WTC11 (cell line): Measurements from ENCODE around the gene ARTN. TPM values are rescaled to one million over a fixed set of nuclear protein-coding genes. Genes with fewer than 3 reads are reported as not detected.
A peak's percentile ranks its signal among the peaks of the same experiment; 100 is the strongest.

Experiments
- ATAC-seq: fragments of 200-7000 bp; cut with Tn5 transposase; 2 replicates; pipeline ENCODE4 v1.10.0; 2021; ENCODE audit warnings: mild to moderate bottlenecking, moderate library complexity
- CTCF ChIA-PET: fragments of 300-600 bp; sonication (Branson Sonifier 250); formaldehyde crosslinking; loops from one replicate; lab custom pipeline; 2021; ENCODE audit warnings: antibody characterized with exemption; lab: Charles Lee
- POLR2A ChIA-PET: fragments of 350-600 bp; sonication (Branson Sonifier 250); formaldehyde crosslinking; loops from one replicate; lab custom pipeline; 2021; ENCODE audit warnings: antibody characterized with exemption; lab: Charles Lee
- DNase-seq: peaks from one replicate; pipeline ENCODE4 v3.0.0; 2021; ENCODE audit warnings: low spot score
- H3K27ac Mint-ChIP-seq: 2 replicates; pipeline ENCODE4 v1.8.0; 2021; ENCODE audit warnings: mixed read lengths
- H3K27me3 Mint-ChIP-seq: 2 replicates; pipeline ENCODE4 v1.8.0; 2021; ENCODE audit warnings: low read depth, mild to moderate bottlenecking, moderate library complexity, mixed read lengths
- H3K36me3 Mint-ChIP-seq: 2 replicates; pipeline ENCODE4 v1.8.0; 2021; ENCODE audit warnings: mixed read lengths
- H3K4me1 Mint-ChIP-seq: 2 replicates; pipeline ENCODE4 v1.8.0; 2022; ENCODE audit warnings: mixed read lengths
- H3K4me3 Mint-ChIP-seq: 2 replicates; pipeline ENCODE4 v1.8.0; 2021; ENCODE audit warnings: mild to moderate bottlenecking, moderate library complexity, mixed read lengths
- H3K9me3 Mint-ChIP-seq: 2 replicates; pipeline ENCODE4 v1.8.0; 2021; ENCODE audit warnings: mixed read lengths
- ETV6 ChIP-seq: sonication (generic); formaldehyde crosslinking; IDR thresholded peaks from 2 replicates; pipeline ENCODE4 v1.8.1; 2022; ENCODE audit warnings: mild to moderate bottlenecking, missing genetic modification reagents
- FOXJ3 ChIP-seq: sonication (generic); formaldehyde crosslinking; IDR thresholded peaks from 2 replicates; pipeline ENCODE4 v1.9.0; 2021; ENCODE audit warnings: missing genetic modification reagents, mild to moderate bottlenecking, borderline replicate concordance
- FOXP4 ChIP-seq: sonication (generic); formaldehyde crosslinking; IDR thresholded peaks from 2 replicates; pipeline ENCODE4 v1.8.0; 2022; ENCODE audit warnings: mild to moderate bottlenecking, missing genetic modification reagents
- GABPB1 ChIP-seq: sonication (generic); formaldehyde crosslinking; IDR thresholded peaks from 2 replicates; pipeline ENCODE4 v1.8.1; 2023; ENCODE audit warnings: mild to moderate bottlenecking, missing genetic modification reagents
- GRHL2 ChIP-seq: fragments of 250-450 bp; sonication (Bioruptor Pico); IDR thresholded peaks from 2 replicates; pipeline ENCODE4 v1.8.0; 2022; ENCODE audit warnings: mild to moderate bottlenecking, moderate library complexity; ENCODE audit not compliant: insufficient replicate concordance, severe bottlenecking
- HMGA2 ChIP-seq: fragments of 250-450 bp; sonication (Bioruptor Pico); IDR thresholded peaks from 2 replicates; pipeline ENCODE4 v1.4.0; 2021; ENCODE audit warnings: mild to moderate bottlenecking, moderate library complexity
- JAZF1 ChIP-seq: fragments of 250-450 bp; sonication (Bioruptor Pico); IDR thresholded peaks from 2 replicates; pipeline ENCODE4 v1.9.0; 2021; ENCODE audit warnings: moderate library complexity, mild to moderate bottlenecking, inconsistent platforms
- JUN ChIP-seq: sonication (generic); formaldehyde crosslinking; IDR thresholded peaks from 2 replicates; pipeline ENCODE4 v1.8.0; 2023; ENCODE audit warnings: mild to moderate bottlenecking, missing genetic modification reagents
- KAT7 ChIP-seq: sonication (generic); formaldehyde crosslinking; IDR thresholded peaks from 2 replicates; pipeline ENCODE4 v1.8.1; 2023; ENCODE audit warnings: missing genetic modification reagents, mild to moderate bottlenecking, borderline replicate concordance
- RELA ChIP-seq: sonication (generic); formaldehyde crosslinking; IDR thresholded peaks from 2 replicates; pipeline ENCODE4 v1.8.1; 2022; ENCODE audit warnings: missing genetic modification reagents, mild to moderate bottlenecking, borderline replicate concordance
- ZNF671 ChIP-seq: fragments of 250-450 bp; sonication (Bioruptor Pico); IDR thresholded peaks from 2 replicates; pipeline ENCODE4 v1.8.0; 2021; ENCODE audit warnings: mild to moderate bottlenecking
- total RNA-seq: library from RNA; stranded (reverse); gene quantifications from 3 replicates; pipeline ENCODE4 v1.2.3, GENCODE V29; 2021
- TF ChIP-seq, protein P1 (sequence below): fragments of 250-450 bp; sonication (Bioruptor Pico); IDR thresholded peaks from 2 replicates; pipeline ENCODE4 v1.9.0; 2021; ENCODE audit warnings: mild to moderate bottlenecking, borderline replicate concordance
- TF ChIP-seq, protein P2 (sequence below): sonication (generic); formaldehyde crosslinking; IDR thresholded peaks from 2 replicates; pipeline ENCODE4 v1.8.1; 2022; ENCODE audit warnings: mild to moderate bottlenecking, missing genetic modification reagents, moderate library complexity, borderline replicate concordance
- TF ChIP-seq, protein P3 (sequence below): sonication (generic); formaldehyde crosslinking; IDR thresholded peaks from 2 replicates; pipeline ENCODE4 v1.8.1; 2022; ENCODE audit warnings: mild to moderate bottlenecking, moderate library complexity, missing genetic modification reagents

The ARTN gene
- total RNA-seq, 1 experiment from 2014 or later, result 28.5 TPM

GRCh38 chr1:43913666-43914360, 19.8 kb upstream of the ARTN start:
- DNase-seq (no peak), ATAC-seq (peak; percentile 26; the same call in 1 of the 2 replicates)
- Mint-ChIP-seq H3K27ac (peak overlapping the region; percentile 46; the same call in 1 of the 2 replicates), H3K9me3 (no peaks in the 10 kb centered on the region), H3K27me3 (peaks cover 1% of the 10 kb centered on the region; the same call in 1 of the 2 replicates), H3K36me3 (no peaks in the 10 kb centered on the region)
- POLR2A ChIA-PET, result interaction anchor here (0.7 kb wide), 1 partner anchor 114 kb away, joined by 3 read pairs; no protein-coding TSS in a partner anchor
- CTCF ChIA-PET, result interaction anchor here (1.0 to 8.2 kb wide), 7 partner anchors 16 to 149 kb away, joined by 3 to 96 read pairs (median 5); partner anchors contain the start of gene ARTN
- TF ChIP-seq KAT7 (no peak), JUN (CRISPR knock-in tag) (no peak), HMGA2 (CRISPR knock-in tag) (no peak), ETV6 (CRISPR knock-in tag) (no peak)
- TF ChIP-seq, all 79 proteins: peak for 0
- no peak overlapping the region; the same call in 1 of the 2 replicates for H3K4me3 Mint-ChIP-seq
- peaks cover 32% of the 10 kb centered on the region for H3K4me1 Mint-ChIP-seq

DNA sequence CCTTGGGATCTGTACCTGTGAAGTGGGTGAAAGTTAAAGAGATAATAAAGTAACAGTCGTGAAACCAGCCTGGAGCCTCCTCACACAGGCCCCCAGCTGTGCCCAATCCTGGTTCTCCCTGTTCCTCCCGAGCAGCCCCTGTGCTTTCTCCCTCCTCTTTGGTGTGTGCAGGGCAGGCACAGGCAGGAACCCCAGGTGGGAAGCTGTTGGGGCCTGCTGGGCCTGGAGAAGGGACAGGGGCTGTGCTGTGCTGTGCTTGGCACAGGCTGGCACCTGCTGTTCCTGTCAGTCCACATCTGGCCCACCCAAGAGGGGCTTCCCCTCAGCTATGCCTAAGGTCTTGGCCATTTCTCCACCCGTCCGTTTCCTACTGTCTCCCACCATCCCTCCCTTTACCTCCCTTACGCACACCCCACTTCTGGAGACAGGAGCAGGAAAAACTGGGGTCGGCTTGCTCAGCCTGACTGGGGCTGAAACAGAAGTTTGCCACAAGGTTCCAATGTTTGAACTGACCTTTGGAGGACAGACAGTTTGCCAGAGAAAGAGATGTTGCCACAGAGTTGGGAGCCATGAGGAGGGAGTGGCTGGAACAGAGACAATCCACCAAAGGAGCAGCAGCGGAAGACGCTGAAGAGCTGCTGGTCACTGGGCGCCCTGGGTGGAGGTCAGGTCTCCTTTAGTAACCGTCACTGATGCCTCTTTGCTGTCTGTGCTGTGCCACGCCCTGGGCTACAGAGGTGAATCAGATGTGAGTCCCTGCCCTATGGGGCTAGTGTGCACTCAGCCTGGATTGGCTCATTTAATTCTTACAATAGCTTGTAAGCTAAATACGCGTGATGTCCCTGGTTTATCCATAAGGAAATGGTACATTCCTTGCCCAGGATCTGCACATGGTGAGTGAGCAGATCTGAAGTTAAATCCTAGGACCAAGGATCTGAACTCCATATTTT, 18.8 kb upstream of the ARTN start:
- no peak overlapping the region for H3K4me3 Mint-ChIP-seq
- H3K27ac Mint-ChIP-seq, result peak overlapping the region; percentile 22; the same call in 1 of the 2 replicates
- CTCF ChIA-PET, result interaction anchor here (1.0 to 8.2 kb wide), 5 partner anchors 15 to 152 kb away, joined by 3 to 96 read pairs (median 30); partner anchors contain the start of gene ARTN
- H3K4me1 Mint-ChIP-seq, result peaks cover 32% of the 10 kb centered on the region
- ATAC-seq (no peak), DNase-seq (no peak)
- TF ChIP-seq RELA (CRISPR knock-in tag), result no peak
- TF ChIP-seq JUN (CRISPR knock-in tag), result no peak
- TF ChIP-seq ETV6 (CRISPR knock-in tag), result no peak
- H3K27me3 Mint-ChIP-seq, result no peaks in the 10 kb centered on the region
- no peaks in the 10 kb centered on the region for H3K36me3 Mint-ChIP-seq
- POLR2A ChIA-PET, result no interaction called here
- H3K9me3 Mint-ChIP-seq, result no peaks in the 10 kb centered on the region

GRCh38 chr1:43919906-43920305, 13.7 kb upstream of the ARTN start:
- Mint-ChIP-seq H3K27ac (peak overlapping the region; percentile 28; the same call in 1 of the 2 replicates), H3K27me3 (no peaks in the 10 kb centered on the region; the same call in 1 of the 2 replicates), H3K4me3 (no peak overlapping the region), H3K4me1 (peaks cover 1% of the 10 kb centered on the region), H3K36me3 (no peaks in the 10 kb centered on the region), H3K9me3 (no peaks in the 10 kb centered on the region)
- DNase-seq (no peak), ATAC-seq (peak; percentile 56)
- TF ChIP-seq FOXJ3 (no peak), ZNF671 (CRISPR knock-in tag) (no peak)
- TF ChIP-seq, protein P1, sequence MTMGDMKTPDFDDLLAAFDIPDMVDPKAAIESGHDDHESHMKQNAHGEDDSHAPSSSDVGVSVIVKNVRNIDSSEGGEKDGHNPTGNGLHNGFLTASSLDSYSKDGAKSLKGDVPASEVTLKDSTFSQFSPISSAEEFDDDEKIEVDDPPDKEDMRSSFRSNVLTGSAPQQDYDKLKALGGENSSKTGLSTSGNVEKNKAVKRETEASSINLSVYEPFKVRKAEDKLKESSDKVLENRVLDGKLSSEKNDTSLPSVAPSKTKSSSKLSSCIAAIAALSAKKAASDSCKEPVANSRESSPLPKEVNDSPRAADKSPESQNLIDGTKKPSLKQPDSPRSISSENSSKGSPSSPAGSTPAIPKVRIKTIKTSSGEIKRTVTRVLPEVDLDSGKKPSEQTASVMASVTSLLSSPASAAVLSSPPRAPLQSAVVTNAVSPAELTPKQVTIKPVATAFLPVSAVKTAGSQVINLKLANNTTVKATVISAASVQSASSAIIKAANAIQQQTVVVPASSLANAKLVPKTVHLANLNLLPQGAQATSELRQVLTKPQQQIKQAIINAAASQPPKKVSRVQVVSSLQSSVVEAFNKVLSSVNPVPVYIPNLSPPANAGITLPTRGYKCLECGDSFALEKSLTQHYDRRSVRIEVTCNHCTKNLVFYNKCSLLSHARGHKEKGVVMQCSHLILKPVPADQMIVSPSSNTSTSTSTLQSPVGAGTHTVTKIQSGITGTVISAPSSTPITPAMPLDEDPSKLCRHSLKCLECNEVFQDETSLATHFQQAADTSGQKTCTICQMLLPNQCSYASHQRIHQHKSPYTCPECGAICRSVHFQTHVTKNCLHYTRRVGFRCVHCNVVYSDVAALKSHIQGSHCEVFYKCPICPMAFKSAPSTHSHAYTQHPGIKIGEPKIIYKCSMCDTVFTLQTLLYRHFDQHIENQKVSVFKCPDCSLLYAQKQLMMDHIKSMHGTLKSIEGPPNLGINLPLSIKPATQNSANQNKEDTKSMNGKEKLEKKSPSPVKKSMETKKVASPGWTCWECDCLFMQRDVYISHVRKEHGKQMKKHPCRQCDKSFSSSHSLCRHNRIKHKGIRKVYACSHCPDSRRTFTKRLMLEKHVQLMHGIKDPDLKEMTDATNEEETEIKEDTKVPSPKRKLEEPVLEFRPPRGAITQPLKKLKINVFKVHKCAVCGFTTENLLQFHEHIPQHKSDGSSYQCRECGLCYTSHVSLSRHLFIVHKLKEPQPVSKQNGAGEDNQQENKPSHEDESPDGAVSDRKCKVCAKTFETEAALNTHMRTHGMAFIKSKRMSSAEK (CRISPR knock-in tag), result no peak
- ChIA-PET POLR2A (no interaction called here), CTCF (interaction anchor here (0.6 to 9.0 kb wide), 6 partner anchors 10 to 206 kb away, joined by 3 to 99 read pairs (median 11); partner anchors contain the start of gene ARTN)

- H3K9me3 Mint-ChIP-seq, result no peaks in the 10 kb centered on the region
- ChIA-PET CTCF (interaction anchor here (0.6 to 9.0 kb wide), 6 partner anchors 9 to 158 kb away, joined by 3 to 99 read pairs (median 11); partner anchors contain the start of gene ARTN), POLR2A (no interaction called here)
- H3K36me3 Mint-ChIP-seq, result no peaks in the 10 kb centered on the region
- no peak overlapping the region for H3K27ac Mint-ChIP-seq
- no peak overlapping the region for H3K4me3 Mint-ChIP-seq
- H3K27me3 Mint-ChIP-seq, result no peaks in the 10 kb centered on the region; the same call in 1 of the 2 replicates
- DNase-seq (no peak), ATAC-seq (peak; percentile 69)
- no peaks in the 10 kb centered on the region for H3K4me1 Mint-ChIP-seq
- TF ChIP-seq JAZF1 (CRISPR knock-in tag), result no peak
- TF ChIP-seq, protein P2, sequence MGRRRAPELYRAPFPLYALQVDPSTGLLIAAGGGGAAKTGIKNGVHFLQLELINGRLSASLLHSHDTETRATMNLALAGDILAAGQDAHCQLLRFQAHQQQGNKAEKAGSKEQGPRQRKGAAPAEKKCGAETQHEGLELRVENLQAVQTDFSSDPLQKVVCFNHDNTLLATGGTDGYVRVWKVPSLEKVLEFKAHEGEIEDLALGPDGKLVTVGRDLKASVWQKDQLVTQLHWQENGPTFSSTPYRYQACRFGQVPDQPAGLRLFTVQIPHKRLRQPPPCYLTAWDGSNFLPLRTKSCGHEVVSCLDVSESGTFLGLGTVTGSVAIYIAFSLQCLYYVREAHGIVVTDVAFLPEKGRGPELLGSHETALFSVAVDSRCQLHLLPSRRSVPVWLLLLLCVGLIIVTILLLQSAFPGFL (CRISPR knock-in tag), result no peak
- TF ChIP-seq FOXP4 (CRISPR knock-in tag), result no peak
- no peak for TF ChIP-seq HMGA2 (CRISPR knock-in tag)
- no peak for TF ChIP-seq GABPB1 (CRISPR knock-in tag)
- no peak for TF ChIP-seq GRHL2 (CRISPR knock-in tag)
- TF ChIP-seq, protein P3, sequence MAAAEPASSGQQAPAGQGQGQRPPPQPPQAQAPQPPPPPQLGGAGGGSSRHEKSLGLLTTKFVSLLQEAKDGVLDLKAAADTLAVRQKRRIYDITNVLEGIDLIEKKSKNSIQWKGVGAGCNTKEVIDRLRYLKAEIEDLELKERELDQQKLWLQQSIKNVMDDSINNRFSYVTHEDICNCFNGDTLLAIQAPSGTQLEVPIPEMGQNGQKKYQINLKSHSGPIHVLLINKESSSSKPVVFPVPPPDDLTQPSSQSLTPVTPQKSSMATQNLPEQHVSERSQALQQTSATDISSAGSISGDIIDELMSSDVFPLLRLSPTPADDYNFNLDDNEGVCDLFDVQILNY (CRISPR knock-in tag), result no peak
Observed at GRCh38 chr1:43921022-43921421, 12.6 kb upstream of the ARTN start.
